Liver (tissue), 3 donors: ENCODE measurements around the gene B4GALT1.

ENCODE experiments used
- EGR1 ChIP-seq, 2 donors: IDR thresholded peaks; 2 replicates each; pipeline ENCODE4 v1.6.1; 2016 to 2018; ENCODE audit warnings: antibody characterized with exemption in 2 of 2, low read depth in 2 of 2
- FOXA1 ChIP-seq: IDR thresholded peaks from 2 replicates; pipeline ENCODE4 v1.6.1; 2016; ENCODE audit warnings: antibody characterized with exemption
- HNF4G ChIP-seq: IDR thresholded peaks from 2 replicates; pipeline ENCODE4 v1.6.1; 2016; ENCODE audit warnings: antibody characterized with exemption
- JUND ChIP-seq, 2 donors: IDR thresholded peaks; 2 replicates each; pipeline ENCODE4 v1.6.1; 2016; ENCODE audit warnings: antibody characterized with exemption in 2 of 2
- RAD21 ChIP-seq, 2 donors: IDR thresholded peaks; 2 replicates each; pipeline ENCODE4 v1.6.1; 2016; ENCODE audit warnings: antibody characterized with exemption in 2 of 2, mild to moderate bottlenecking in 2 of 2
- SP1 ChIP-seq: IDR thresholded peaks from 2 replicates; pipeline ENCODE4 v1.6.1; 2018; ENCODE audit warnings: antibody characterized with exemption, mild to moderate bottlenecking
- TAF1 ChIP-seq: conservative IDR thresholded peaks from 2 replicates; pipeline ENCODE4 v1.6.1; 2016; ENCODE audit warnings: antibody characterized with exemption, mild to moderate bottlenecking
- YY1 ChIP-seq: IDR thresholded peaks from 2 replicates; pipeline ENCODE4 v1.6.1; 2016; ENCODE audit warnings: antibody characterized with exemption, mild to moderate bottlenecking
- TF ChIP-seq, protein P1 (sequence below): fragments of 150-350 bp; IDR thresholded peaks from 2 replicates; pipeline ENCODE4 v1.5.1; 2017; ENCODE audit warnings: improper control_type of control experiment, low read depth, low read length; ENCODE audit not compliant: missing input control
- TF ChIP-seq, protein P2 (sequence below): IDR thresholded peaks from 2 replicates; pipeline ENCODE4 v1.6.1; 2016; ENCODE audit warnings: antibody characterized with exemption
- TF ChIP-seq, protein P3 (sequence below): IDR thresholded peaks from 2 replicates; pipeline ENCODE4 v1.6.1; 2016; ENCODE audit warnings: antibody characterized with exemption, mild to moderate bottlenecking
- TF ChIP-seq, protein P4 (sequence below): IDR thresholded peaks from 2 replicates; pipeline ENCODE4 v1.6.1; 2016; ENCODE audit warnings: antibody characterized with exemption
- TF ChIP-seq, protein P5 (sequence below): IDR thresholded peaks from 2 replicates; pipeline ENCODE4 v1.6.1; 2016; ENCODE audit warnings: antibody characterized with exemption
- donor health status: healthy.
- donor health status: healthy.

DNA sequence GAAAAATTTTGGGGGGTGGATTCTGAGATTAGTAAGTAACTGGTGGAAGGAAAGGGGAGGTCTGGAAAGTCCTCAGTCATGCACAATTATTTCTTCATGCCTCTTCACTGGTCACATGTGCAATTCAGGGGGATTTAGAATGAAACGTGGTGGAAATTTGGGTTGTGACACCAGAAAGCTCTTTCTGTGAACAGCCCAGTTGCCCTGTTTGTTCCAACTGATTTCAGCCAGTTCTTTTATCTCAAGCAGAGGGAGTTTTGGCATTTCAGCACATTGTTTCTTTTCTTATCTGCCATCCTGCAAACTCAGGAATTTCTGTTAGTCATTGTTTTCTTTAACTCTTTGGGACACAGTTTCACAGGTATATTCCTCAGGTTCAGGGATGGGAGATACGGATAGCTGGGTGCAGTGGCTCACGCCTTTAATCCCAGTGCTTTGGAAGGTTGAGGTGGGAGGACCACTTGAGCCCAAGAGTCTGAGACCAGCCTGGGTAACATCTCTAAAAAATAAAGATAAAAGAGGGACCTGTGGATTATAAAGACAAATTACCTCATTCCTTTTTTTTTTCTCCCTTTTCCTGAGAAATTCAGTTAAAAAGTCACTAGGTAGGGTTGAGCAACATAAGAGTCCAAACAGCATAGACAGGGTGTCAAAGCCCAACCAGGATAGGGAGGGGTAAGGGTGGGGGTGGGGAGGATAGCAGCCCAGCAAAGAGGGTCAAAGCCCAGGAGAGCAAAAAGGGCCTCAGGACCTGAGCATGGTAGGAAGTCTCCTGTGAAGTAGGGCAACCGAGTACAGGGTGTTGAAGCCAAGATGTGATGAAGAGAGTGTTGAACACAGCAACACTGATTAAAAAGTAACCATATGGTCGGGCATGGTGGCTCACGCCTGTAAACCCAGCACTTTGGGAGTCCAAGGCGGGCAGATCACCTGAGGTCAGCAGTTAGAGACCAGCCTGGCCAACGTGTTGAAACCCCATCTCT is 5.4 kb upstream of the B4GALT1 start:
- TF ChIP-seq, protein P1, sequence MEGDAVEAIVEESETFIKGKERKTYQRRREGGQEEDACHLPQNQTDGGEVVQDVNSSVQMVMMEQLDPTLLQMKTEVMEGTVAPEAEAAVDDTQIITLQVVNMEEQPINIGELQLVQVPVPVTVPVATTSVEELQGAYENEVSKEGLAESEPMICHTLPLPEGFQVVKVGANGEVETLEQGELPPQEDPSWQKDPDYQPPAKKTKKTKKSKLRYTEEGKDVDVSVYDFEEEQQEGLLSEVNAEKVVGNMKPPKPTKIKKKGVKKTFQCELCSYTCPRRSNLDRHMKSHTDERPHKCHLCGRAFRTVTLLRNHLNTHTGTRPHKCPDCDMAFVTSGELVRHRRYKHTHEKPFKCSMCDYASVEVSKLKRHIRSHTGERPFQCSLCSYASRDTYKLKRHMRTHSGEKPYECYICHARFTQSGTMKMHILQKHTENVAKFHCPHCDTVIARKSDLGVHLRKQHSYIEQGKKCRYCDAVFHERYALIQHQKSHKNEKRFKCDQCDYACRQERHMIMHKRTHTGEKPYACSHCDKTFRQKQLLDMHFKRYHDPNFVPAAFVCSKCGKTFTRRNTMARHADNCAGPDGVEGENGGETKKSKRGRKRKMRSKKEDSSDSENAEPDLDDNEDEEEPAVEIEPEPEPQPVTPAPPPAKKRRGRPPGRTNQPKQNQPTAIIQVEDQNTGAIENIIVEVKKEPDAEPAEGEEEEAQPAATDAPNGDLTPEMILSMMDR = no peak
- TF ChIP-seq, protein P2, sequence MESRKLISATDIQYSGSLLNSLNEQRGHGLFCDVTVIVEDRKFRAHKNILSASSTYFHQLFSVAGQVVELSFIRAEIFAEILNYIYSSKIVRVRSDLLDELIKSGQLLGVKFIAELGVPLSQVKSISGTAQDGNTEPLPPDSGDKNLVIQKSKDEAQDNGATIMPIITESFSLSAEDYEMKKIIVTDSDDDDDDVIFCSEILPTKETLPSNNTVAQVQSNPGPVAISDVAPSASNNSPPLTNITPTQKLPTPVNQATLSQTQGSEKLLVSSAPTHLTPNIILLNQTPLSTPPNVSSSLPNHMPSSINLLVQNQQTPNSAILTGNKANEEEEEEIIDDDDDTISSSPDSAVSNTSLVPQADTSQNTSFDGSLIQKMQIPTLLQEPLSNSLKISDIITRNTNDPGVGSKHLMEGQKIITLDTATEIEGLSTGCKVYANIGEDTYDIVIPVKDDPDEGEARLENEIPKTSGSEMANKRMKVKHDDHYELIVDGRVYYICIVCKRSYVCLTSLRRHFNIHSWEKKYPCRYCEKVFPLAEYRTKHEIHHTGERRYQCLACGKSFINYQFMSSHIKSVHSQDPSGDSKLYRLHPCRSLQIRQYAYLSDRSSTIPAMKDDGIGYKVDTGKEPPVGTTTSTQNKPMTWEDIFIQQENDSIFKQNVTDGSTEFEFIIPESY = no peak
- peak; percentile 52 for TF ChIP-seq TAF1
- peak; percentile 21 to 40 for TF ChIP-seq EGR1 (IDR thresholded peaks at IDR 0.05; ENCODE audit: low read depth in 2 of 2)
- peak; percentile 60 to 72 for TF ChIP-seq JUND (IDR thresholded peaks at IDR 0.05)
- no peak for TF ChIP-seq YY1
- peak; percentile 67 for TF ChIP-seq SP1
- TF ChIP-seq FOXA1 = no peak
- TF ChIP-seq, protein P3, sequence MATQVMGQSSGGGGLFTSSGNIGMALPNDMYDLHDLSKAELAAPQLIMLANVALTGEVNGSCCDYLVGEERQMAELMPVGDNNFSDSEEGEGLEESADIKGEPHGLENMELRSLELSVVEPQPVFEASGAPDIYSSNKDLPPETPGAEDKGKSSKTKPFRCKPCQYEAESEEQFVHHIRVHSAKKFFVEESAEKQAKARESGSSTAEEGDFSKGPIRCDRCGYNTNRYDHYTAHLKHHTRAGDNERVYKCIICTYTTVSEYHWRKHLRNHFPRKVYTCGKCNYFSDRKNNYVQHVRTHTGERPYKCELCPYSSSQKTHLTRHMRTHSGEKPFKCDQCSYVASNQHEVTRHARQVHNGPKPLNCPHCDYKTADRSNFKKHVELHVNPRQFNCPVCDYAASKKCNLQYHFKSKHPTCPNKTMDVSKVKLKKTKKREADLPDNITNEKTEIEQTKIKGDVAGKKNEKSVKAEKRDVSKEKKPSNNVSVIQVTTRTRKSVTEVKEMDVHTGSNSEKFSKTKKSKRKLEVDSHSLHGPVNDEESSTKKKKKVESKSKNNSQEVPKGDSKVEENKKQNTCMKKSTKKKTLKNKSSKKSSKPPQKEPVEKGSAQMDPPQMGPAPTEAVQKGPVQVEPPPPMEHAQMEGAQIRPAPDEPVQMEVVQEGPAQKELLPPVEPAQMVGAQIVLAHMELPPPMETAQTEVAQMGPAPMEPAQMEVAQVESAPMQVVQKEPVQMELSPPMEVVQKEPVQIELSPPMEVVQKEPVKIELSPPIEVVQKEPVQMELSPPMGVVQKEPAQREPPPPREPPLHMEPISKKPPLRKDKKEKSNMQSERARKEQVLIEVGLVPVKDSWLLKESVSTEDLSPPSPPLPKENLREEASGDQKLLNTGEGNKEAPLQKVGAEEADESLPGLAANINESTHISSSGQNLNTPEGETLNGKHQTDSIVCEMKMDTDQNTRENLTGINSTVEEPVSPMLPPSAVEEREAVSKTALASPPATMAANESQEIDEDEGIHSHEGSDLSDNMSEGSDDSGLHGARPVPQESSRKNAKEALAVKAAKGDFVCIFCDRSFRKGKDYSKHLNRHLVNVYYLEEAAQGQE = no peak
- no peak for TF ChIP-seq RAD21 (IDR thresholded peaks at IDR 0.05)
- TF ChIP-seq HNF4G = peak; percentile 37
- TF ChIP-seq, protein P4, sequence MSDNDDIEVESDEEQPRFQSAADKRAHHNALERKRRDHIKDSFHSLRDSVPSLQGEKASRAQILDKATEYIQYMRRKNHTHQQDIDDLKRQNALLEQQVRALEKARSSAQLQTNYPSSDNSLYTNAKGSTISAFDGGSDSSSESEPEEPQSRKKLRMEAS = no peak
- TF ChIP-seq, protein P5, sequence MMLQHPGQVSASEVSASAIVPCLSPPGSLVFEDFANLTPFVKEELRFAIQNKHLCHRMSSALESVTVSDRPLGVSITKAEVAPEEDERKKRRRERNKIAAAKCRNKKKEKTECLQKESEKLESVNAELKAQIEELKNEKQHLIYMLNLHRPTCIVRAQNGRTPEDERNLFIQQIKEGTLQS = peak; percentile 55
